Neural progenitor cell (in vitro differentiated cells): ENCODE results near the gene INHBB.

Experiments used
- EZH2phosphoT487 ChIP-seq: fragments of 200-600 bp; sonication (generic); IDR thresholded peaks from 2 replicates; pipeline ENCODE4 v1.6.1; 2017; ENCODE audit warnings: antibody characterized with exemption
- TF ChIP-seq, protein P1 (sequence below): fragments of 200-600 bp; sonication (generic); IDR thresholded peaks from 2 replicates; pipeline ENCODE4 v1.5.1; 2017; ENCODE audit warnings: antibody characterized with exemption, mild to moderate bottlenecking

DNA sequence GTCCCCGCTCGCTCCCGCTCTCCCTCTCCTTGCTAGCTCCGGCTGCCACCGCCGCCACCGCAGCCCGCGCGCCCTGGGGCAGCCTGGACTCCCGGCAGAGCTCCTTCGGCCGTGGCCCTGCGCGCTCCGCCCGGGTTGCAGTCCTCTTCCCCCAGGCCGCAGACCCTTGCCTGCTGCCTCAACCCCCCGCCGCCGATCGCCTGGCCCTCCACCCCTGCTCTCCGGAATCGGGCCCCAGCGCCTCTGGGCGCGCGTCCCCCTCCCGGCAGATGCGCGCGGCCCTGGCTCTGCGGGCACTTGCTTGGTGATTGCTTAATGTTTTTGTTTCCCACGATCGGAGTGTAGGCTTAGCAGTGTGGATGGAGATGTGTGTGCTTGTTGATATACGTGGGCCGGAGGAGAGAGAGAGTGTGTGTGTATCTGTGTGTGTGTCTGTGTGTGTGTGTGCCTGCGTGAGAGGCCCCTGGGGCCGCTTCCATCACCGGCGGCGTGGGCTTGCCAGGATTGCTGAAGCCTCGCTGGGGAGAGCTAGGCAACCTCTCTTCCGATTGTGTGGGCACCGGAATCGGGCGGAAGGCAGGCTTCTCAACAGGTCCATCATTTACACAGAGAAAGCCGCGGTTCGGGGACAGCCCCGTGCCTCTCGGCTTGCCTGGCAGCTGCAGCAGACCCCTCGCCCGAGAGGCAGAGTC, 877 bp downstream of the INHBB start:
- TF ChIP-seq, protein P1, sequence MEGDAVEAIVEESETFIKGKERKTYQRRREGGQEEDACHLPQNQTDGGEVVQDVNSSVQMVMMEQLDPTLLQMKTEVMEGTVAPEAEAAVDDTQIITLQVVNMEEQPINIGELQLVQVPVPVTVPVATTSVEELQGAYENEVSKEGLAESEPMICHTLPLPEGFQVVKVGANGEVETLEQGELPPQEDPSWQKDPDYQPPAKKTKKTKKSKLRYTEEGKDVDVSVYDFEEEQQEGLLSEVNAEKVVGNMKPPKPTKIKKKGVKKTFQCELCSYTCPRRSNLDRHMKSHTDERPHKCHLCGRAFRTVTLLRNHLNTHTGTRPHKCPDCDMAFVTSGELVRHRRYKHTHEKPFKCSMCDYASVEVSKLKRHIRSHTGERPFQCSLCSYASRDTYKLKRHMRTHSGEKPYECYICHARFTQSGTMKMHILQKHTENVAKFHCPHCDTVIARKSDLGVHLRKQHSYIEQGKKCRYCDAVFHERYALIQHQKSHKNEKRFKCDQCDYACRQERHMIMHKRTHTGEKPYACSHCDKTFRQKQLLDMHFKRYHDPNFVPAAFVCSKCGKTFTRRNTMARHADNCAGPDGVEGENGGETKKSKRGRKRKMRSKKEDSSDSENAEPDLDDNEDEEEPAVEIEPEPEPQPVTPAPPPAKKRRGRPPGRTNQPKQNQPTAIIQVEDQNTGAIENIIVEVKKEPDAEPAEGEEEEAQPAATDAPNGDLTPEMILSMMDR: no peak
- peak; percentile 99 for TF ChIP-seq EZH2phosphoT487
